HL-60 (cell line): ENCODE data around the gene RAG1.

ENCODE experiments used
- DNase-seq, 2 experiments: peaks; one replicate each; pipeline ENCODE4 v3.0.0-alpha.2; 2010 to 2020; ENCODE audit warnings: low read depth in 1 of 2, low spot score in 1 of 2
- H3K27ac ChIP-seq: fragments of 250-450 bp; sonication (Bioruptor Pico); replicated peaks from 2 replicates; pipeline ENCODE4 v1.5.1; 2020; ENCODE audit warnings: mild to moderate bottlenecking, moderate library complexity
- H3K27me3 ChIP-seq: fragments of 250-450 bp; sonication (Bioruptor Pico); 2 replicates; pipeline ENCODE4 v1.5.1; 2021; ENCODE audit warnings: mild to moderate bottlenecking, moderate library complexity; ENCODE audit not compliant: insufficient read depth, poor library complexity, severe bottlenecking
- H3K4me3 ChIP-seq: replicated peaks from 2 replicates; pipeline ENCODE4 v1.5.1; 2011; ENCODE audit warnings: mild to moderate bottlenecking, control low read depth, low read length; ENCODE audit not compliant: insufficient read depth
- GABPA ChIP-seq: IDR thresholded peaks from 2 replicates; pipeline ENCODE4 v1.6.1; 2012; ENCODE audit warnings: low read depth
- POLR2AphosphoS5 ChIP-seq: IDR thresholded peaks from 2 replicates; pipeline ENCODE4 v1.6.1; 2012; ENCODE audit warnings: low read depth
- SPI1 ChIP-seq: IDR thresholded peaks from 2 replicates; pipeline ENCODE4 v1.6.1; 2012; ENCODE audit warnings: low read depth, mild to moderate bottlenecking, borderline replicate concordance
- TF ChIP-seq, protein P1 (sequence below): IDR thresholded peaks from 2 replicates; pipeline ENCODE4 v1.6.1; 2012; ENCODE audit warnings: low read depth; ENCODE audit not compliant: insufficient replicate concordance
- TF ChIP-seq, protein P2 (sequence below): IDR thresholded peaks from one replicate; pipeline ENCODE4 v1.5.1; 2011; ENCODE audit warnings: low read length, control low read depth, inconsistent platforms; ENCODE audit not compliant: insufficient read depth

Gene RAG1

DNA sequence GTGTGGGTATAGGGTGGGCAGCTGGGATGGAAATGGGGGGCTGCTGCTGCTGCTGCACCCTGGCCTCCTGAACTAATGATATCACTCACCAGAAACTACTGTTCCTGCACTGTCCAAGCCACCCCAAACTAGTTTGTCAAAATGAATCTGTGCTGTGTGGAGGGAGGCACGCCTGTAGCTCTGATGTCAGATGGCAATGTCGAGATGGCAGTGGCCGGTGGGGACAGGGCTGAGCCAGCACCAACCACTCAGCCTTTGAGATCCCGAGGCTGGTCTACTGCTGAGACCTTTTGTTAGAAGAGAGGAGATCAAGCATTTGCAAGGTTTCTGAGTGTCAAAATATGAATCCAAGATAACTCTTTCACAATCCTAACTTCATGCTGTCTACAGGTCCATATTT, 1.3 kb downstream of the RAG1 start:
- Histone ChIP-seq H3K4me3 (no peak overlapping the region), H3K27me3 (peaks cover 9% of the 10 kb centered on the region), H3K27ac (no peak overlapping the region)
- TF ChIP-seq SPI1 = no peak
- no peak for TF ChIP-seq GABPA
- TF ChIP-seq POLR2AphosphoS5 = no peak
- TF ChIP-seq, protein P1, sequence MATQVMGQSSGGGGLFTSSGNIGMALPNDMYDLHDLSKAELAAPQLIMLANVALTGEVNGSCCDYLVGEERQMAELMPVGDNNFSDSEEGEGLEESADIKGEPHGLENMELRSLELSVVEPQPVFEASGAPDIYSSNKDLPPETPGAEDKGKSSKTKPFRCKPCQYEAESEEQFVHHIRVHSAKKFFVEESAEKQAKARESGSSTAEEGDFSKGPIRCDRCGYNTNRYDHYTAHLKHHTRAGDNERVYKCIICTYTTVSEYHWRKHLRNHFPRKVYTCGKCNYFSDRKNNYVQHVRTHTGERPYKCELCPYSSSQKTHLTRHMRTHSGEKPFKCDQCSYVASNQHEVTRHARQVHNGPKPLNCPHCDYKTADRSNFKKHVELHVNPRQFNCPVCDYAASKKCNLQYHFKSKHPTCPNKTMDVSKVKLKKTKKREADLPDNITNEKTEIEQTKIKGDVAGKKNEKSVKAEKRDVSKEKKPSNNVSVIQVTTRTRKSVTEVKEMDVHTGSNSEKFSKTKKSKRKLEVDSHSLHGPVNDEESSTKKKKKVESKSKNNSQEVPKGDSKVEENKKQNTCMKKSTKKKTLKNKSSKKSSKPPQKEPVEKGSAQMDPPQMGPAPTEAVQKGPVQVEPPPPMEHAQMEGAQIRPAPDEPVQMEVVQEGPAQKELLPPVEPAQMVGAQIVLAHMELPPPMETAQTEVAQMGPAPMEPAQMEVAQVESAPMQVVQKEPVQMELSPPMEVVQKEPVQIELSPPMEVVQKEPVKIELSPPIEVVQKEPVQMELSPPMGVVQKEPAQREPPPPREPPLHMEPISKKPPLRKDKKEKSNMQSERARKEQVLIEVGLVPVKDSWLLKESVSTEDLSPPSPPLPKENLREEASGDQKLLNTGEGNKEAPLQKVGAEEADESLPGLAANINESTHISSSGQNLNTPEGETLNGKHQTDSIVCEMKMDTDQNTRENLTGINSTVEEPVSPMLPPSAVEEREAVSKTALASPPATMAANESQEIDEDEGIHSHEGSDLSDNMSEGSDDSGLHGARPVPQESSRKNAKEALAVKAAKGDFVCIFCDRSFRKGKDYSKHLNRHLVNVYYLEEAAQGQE = no peak
- TF ChIP-seq, protein P2, sequence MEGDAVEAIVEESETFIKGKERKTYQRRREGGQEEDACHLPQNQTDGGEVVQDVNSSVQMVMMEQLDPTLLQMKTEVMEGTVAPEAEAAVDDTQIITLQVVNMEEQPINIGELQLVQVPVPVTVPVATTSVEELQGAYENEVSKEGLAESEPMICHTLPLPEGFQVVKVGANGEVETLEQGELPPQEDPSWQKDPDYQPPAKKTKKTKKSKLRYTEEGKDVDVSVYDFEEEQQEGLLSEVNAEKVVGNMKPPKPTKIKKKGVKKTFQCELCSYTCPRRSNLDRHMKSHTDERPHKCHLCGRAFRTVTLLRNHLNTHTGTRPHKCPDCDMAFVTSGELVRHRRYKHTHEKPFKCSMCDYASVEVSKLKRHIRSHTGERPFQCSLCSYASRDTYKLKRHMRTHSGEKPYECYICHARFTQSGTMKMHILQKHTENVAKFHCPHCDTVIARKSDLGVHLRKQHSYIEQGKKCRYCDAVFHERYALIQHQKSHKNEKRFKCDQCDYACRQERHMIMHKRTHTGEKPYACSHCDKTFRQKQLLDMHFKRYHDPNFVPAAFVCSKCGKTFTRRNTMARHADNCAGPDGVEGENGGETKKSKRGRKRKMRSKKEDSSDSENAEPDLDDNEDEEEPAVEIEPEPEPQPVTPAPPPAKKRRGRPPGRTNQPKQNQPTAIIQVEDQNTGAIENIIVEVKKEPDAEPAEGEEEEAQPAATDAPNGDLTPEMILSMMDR = no peak
- no peak for DNase-seq

DNA sequence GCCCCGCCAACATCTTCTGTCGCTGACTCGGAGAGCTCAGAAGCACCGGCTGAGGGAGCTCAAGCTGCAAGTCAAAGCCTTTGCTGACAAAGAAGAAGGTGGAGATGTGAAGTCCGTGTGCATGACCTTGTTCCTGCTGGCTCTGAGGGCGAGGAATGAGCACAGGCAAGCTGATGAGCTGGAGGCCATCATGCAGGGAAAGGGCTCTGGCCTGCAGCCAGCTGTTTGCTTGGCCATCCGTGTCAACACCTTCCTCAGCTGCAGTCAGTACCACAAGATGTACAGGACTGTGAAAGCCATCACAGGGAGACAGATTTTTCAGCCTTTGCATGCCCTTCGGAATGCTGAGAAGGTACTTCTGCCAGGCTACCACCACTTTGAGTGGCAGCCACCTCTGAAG, 6.7 kb downstream of the RAG1 start:
- Histone ChIP-seq H3K4me3 (no peak overlapping the region), H3K27me3 (peaks cover 5% of the 10 kb centered on the region), H3K27ac (no peak overlapping the region)
- TF ChIP-seq, protein P2 = no peak
- no peak for TF ChIP-seq POLR2AphosphoS5
- TF ChIP-seq GABPA = no peak
- TF ChIP-seq, protein P1 = no peak
- no peak for TF ChIP-seq SPI1
- no peak for DNase-seq

DNA sequence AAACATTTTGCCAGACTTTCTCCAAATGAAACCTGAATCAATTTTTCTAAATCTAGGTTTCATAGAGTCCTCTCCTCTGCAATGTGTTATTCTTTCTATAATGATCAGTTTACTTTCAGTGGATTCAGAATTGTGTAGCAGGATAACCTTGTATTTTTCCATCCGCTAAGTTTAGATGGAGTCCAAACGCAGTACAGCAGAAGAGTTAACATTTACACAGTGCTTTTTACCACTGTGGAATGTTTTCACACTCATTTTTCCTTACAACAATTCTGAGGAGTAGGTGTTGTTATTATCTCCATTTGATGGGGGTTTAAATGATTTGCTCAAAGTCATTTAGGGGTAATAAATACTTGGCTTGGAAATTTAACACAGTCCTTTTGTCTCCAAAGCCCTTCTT, 9.6 kb downstream of the RAG1 start:
- peaks cover 5% of the 10 kb centered on the region for H3K27me3 ChIP-seq
- TF ChIP-seq, protein P2 = no peak
- no peak for TF ChIP-seq POLR2AphosphoS5
- TF ChIP-seq SPI1 = no peak
- TF ChIP-seq, protein P1 = no peak
- TF ChIP-seq GABPA = no peak
- H3K27ac ChIP-seq = no peak overlapping the region
- DNase-seq = no peak
- H3K4me3 ChIP-seq = no peak overlapping the region
